ENCODE results near the gene ZNF444.

DNA sequence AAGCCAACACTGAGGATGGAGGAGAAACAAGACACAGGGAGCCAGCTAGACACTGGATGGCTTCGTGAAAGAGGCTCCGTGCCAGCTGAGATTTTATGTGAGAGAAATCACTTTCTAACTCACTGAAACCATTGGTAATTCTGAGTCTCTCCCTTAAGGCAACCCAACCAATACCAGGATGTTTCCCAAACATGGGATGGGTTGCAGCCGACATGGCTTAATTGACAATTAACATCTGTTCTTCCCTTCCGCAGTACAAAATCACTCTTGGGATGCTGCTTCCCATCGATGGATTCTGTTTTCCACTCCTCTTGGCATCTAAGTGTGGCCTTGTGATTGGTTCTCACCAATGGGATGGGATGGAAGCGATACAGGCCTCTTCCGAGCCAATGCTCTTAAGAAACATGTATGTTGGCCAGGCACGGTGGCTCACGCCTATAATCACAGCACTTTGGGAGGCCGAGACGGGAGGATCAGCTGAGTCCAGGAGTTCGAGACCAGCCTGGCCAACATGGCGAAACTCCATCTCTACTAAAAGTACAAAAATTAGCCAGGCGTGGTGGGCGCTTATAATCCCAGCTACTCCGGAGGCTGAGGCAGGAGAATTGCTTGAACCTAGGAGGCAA is 17.7 kb upstream of the ZNF444 start:
- TF ChIP-seq EZH2 (IDR thresholded peaks at IDR 0.05; ENCODE audit: low read length): no peak
- TF ChIP-seq, protein P1, sequence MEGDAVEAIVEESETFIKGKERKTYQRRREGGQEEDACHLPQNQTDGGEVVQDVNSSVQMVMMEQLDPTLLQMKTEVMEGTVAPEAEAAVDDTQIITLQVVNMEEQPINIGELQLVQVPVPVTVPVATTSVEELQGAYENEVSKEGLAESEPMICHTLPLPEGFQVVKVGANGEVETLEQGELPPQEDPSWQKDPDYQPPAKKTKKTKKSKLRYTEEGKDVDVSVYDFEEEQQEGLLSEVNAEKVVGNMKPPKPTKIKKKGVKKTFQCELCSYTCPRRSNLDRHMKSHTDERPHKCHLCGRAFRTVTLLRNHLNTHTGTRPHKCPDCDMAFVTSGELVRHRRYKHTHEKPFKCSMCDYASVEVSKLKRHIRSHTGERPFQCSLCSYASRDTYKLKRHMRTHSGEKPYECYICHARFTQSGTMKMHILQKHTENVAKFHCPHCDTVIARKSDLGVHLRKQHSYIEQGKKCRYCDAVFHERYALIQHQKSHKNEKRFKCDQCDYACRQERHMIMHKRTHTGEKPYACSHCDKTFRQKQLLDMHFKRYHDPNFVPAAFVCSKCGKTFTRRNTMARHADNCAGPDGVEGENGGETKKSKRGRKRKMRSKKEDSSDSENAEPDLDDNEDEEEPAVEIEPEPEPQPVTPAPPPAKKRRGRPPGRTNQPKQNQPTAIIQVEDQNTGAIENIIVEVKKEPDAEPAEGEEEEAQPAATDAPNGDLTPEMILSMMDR (optimal IDR thresholded peaks at IDR 0.05 in 1 of 3, IDR thresholded peaks at IDR 0.05 in 1 of 3, conservative IDR thresholded peaks at IDR 0.05 in 1 of 3; ENCODE audit: extremely low read depth in 1 of 3, insufficient read depth in 2 of 3, low read length in 3 of 3): no peak

Data from keratinocyte (primary cell).